ENCODE results near the gene ABLIM3. TPM values are rescaled to one million over a fixed set of nuclear protein-coding genes. Genes with fewer than 3 reads are reported as not detected.

The ABLIM3 gene
- total and polyA plus RNA-seq, 12 donors: 53.6 to 189 (median 103) TPM

- intact Hi-C loops (cut with DNase I): loop anchor here in 5 of 10 donors (2.0 to 10.0 kb wide), 4 partner anchors 41 to 441 kb away; partner anchors contain the start of gene GRPEL2 (in 1 of the 5)
- TF ChIP-seq, protein P1, sequence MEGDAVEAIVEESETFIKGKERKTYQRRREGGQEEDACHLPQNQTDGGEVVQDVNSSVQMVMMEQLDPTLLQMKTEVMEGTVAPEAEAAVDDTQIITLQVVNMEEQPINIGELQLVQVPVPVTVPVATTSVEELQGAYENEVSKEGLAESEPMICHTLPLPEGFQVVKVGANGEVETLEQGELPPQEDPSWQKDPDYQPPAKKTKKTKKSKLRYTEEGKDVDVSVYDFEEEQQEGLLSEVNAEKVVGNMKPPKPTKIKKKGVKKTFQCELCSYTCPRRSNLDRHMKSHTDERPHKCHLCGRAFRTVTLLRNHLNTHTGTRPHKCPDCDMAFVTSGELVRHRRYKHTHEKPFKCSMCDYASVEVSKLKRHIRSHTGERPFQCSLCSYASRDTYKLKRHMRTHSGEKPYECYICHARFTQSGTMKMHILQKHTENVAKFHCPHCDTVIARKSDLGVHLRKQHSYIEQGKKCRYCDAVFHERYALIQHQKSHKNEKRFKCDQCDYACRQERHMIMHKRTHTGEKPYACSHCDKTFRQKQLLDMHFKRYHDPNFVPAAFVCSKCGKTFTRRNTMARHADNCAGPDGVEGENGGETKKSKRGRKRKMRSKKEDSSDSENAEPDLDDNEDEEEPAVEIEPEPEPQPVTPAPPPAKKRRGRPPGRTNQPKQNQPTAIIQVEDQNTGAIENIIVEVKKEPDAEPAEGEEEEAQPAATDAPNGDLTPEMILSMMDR (IDR thresholded peaks at IDR 0.05): no peak
- Histone ChIP-seq H3K4me1 (peaks cover 3 to 60% (median 33%) of the 10 kb centered on the region in 9 donors), H3K36me3 (no peaks in the 10 kb centered on the region), H3K27ac (peak overlapping the region in 9 of 10 donors; percentile 31 to 94 (median 57)), H3K4me3 (no peak overlapping the region), H3K9me3 (no peaks in the 10 kb centered on the region), H3K27me3 (no peaks in the 10 kb centered on the region)
- peak in 1 of 2 donors; percentile 64 for DNase-seq
- 58 to 60% methylated on average over 11 of the region's 11 CpGs for WGBS, 2 donors
- peak in 7 of 8 donors; percentile 36 to 96 (median 86) for ATAC-seq
Measured at GRCh38 chr5:149133795-149134777, 7.2 kb upstream of the ABLIM3 start.

- DNase-seq (no peak), ATAC-seq (no peak)
- H3K36me3 ChIP-seq: no peaks in the 10 kb centered on the region
- 74 to 78% methylated on average over 6 of the region's 6 CpGs for WGBS, 2 donors
- H3K4me3 ChIP-seq: no peak overlapping the region
- peak overlapping the region in 9 of 10 donors; percentile 31 to 95 (median 59) for H3K27ac ChIP-seq
- TF ChIP-seq, protein P1 (IDR thresholded peaks at IDR 0.05): no peak
- H3K9me3 ChIP-seq: no peaks in the 10 kb centered on the region
- intact Hi-C loops (cut with DNase I): loop anchor here in 5 of 10 donors (2.0 to 10.0 kb wide), 4 partner anchors 40 to 440 kb away; partner anchors contain the start of gene GRPEL2 (in 1 of the 5)
- H3K27me3 ChIP-seq: no peaks in the 10 kb centered on the region
- H3K4me1 ChIP-seq: peaks cover 3 to 58% (median 33%) of the 10 kb centered on the region in 9 donors
Measured at GRCh38 chr5:149134778-149135500, 6.4 kb upstream of the ABLIM3 start.

- no peaks in the 10 kb centered on the region for H3K9me3 ChIP-seq
- 28 to 76% methylated on average over 1 of the region's 1 CpG for WGBS, 2 donors
- intact Hi-C loops (cut with DNase I): loop anchor here in 5 of 10 donors (2.0 to 10.0 kb wide), 4 partner anchors 39 to 439 kb away; partner anchors contain the start of gene GRPEL2 (in 1 of the 5)
- ATAC-seq (peak in 2 of 8 donors; percentile 61 to 72), DNase-seq (no peak)
- no peaks in the 10 kb centered on the region for H3K36me3 ChIP-seq
- no peaks in the 10 kb centered on the region for H3K27me3 ChIP-seq
- H3K4me3 ChIP-seq: no peak overlapping the region
- H3K4me1 ChIP-seq: peaks cover 3 to 56% (median 33%) of the 10 kb centered on the region in 9 donors
- TF ChIP-seq, protein P1 (IDR thresholded peaks at IDR 0.05): no peak
- peak overlapping the region in 7 of 10 donors; percentile 57 to 95 (median 69) for H3K27ac ChIP-seq
Measured at GRCh38 chr5:149135536-149136201, 5.6 kb upstream of the ABLIM3 start.
